SK-N-MC (cell line): ENCODE results near the gene MICU1.

Source experiments
- EZH2 ChIP-seq: fragments of 200-600 bp; sonication (generic); IDR thresholded peaks from one replicate; pipeline ENCODE4 v1.6.1; 2017; ENCODE audit warnings: antibody characterized with exemption
- FOXP2 ChIP-seq: optimal IDR thresholded peaks from 2 replicates; pipeline ENCODE3; 2011; ENCODE audit warnings: mild to moderate bottlenecking, moderate library complexity; ENCODE audit not compliant: insufficient read depth; ENCODE audit errors: extremely low read length, control extremely low read depth
- POLR2AphosphoS5 ChIP-seq: IDR thresholded peaks from 2 replicates; pipeline ENCODE4 v1.6.1; 2012; ENCODE audit warnings: mild to moderate bottlenecking, low read depth, low read length, borderline replicate concordance

GRCh38 chr10:72649291-72649690 is 23.4 kb upstream of the MICU1 start:
- TF ChIP-seq EZH2: no peak
- no peak for TF ChIP-seq POLR2AphosphoS5
- no peak for TF ChIP-seq FOXP2
